Retinal pigment epithelial cell (primary cell): ENCODE data around the gene GUCY2D.

ENCODE experiments used
- DNase-seq: peaks from one replicate; pipeline ENCODE4 v3.0.0-alpha.2; 2010; ENCODE audit warnings: low read depth
- H3K4me3 ChIP-seq: 2 replicates; pipeline ENCODE4 v1.5.1; 2011; ENCODE audit warnings: mild to moderate bottlenecking, low read length, control low read depth, moderate library complexity
- CTCF ChIP-seq: conservative IDR thresholded peaks from 2 replicates; pipeline ENCODE4 v1.5.1; 2011; ENCODE audit warnings: low read depth, low read length, control low read depth, inconsistent platforms

GUCY2D gene

GRCh38 chr17:8041249-8041928 lies 39.0 kb downstream of the GUCY2D start:
- H3K4me3 ChIP-seq = no peak overlapping the region
- DNase-seq = peak; percentile 20

GRCh38 chr17:8041979-8042378 lies 39.6 kb downstream of the GUCY2D start:
- TF ChIP-seq CTCF = no peak
- no peak overlapping the region for H3K4me3 ChIP-seq
- no peak for DNase-seq

More at GRCh38 chr17:8041249-8041928, 39.0 kb downstream of the GUCY2D start:
- peak; percentile 68 for TF ChIP-seq CTCF

DNA sequence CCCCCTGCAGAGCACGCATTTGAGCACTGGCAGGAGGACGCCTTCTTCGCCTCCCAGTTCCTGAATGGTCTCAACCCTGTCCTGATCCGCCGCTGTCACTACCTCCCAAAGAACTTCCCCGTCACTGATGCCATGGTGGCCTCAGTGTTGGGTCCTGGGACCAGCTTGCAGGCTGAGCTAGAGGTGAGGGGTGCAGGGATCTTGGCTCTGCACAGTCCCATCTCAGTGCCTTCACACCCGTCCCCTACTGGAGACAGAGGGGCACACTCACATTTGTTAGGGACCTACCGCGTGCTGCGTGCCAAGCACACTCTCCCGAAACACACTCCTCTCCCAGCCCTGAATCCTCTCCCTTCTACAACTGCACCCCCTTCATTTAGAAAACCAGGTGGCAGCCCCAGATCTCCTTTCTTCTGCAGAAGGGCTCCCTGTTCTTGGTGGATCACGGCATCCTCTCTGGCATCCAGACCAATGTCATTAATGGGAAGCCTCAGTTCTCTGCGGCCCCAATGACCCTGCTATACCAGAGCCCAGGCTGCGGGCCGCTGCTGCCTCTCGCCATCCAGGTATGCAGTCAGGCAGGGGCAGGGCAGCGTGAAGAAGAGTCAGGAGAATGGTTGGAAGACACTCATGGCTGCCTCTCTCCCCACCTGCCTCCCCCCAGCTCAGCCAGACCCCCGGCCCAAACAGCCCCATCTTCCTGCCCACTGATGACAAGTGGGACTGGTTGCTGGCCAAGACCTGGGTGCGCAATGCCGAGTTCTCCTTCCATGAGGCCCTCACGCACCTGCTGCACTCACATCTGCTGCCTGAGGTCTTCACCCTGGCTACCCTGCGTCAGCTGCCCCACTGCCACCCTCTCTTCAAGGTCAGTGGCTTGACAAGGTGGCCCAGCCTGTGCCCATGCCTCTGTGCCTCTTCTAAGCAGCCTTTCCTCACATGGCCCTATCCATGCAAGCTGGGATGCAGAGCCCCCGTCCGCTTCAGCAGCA lies 42.7 kb downstream of the GUCY2D start:
- no peak overlapping the region for H3K4me3 ChIP-seq
- no peak for TF ChIP-seq CTCF
- DNase-seq = no peak

GRCh38 chr17:8046306-8046928 lies 44.0 kb downstream of the GUCY2D start:
- DNase-seq = no peak
- no peak for TF ChIP-seq CTCF

DNA sequence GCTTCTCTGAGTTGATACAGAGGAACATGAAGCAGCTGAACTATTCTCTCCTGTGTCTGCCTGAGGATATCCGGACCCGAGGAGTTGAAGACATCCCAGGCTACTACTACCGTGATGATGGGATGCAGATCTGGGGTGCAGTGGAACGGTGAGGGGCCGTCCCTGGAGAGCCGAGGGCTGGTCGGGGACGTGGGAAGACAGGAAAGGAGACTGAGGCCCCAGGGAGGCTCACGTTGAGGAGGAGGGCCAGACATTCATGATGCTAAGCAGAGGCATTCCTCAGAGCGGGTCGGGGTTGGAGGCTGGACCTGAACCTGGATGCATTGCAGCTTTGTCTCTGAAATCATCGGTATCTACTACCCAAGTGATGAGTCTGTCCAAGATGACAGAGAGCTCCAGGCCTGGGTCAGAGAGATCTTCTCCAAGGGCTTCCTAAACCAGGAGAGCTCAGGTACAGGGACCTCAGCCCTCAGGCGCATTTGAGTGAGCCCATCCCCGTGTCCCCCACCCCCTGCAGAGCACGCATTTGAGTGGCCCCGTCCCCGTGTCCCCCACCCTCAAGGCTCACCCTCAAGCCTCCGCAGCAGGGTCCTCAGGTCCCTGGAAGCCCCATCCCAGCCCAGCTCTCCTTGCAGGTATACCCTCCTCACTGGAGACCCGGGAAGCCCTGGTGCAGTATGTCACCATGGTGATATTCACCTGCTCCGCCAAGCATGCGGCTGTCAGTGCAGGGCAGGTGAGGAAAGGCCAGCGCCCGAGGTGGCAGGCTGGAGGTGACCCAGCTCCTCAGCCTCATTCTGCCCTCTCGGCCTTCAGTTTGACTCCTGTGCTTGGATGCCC lies 44.7 kb downstream of the GUCY2D start:
- TF ChIP-seq CTCF = no peak
- no peak overlapping the region for H3K4me3 ChIP-seq
- DNase-seq = no peak

More at GRCh38 chr17:8046306-8046928, 44.0 kb downstream of the GUCY2D start:
- H3K4me3 ChIP-seq = no peak overlapping the region

GRCh38 chr17:8047769-8048110 lies 45.3 kb downstream of the GUCY2D start:
- no peak overlapping the region for H3K4me3 ChIP-seq
- no peak for DNase-seq
- no peak for TF ChIP-seq CTCF
